Neural cell (in vitro differentiated cells): ENCODE results near the gene UNC13B.

Source experiments
- EP300 ChIP-seq: fragments of 450-650 bp; conservative IDR thresholded peaks from 2 replicates; pipeline ENCODE4 v1.6.1; 2014; ENCODE audit warnings: antibody characterized with exemption, mild to moderate bottlenecking, moderate library complexity; ENCODE audit not compliant: poor library complexity, severe bottlenecking
- EZH2 ChIP-seq: fragments of 200-600, 300-800 bp; shearing (Covaris generic), sonication (generic); IDR thresholded peaks from 2 replicates; pipeline ENCODE4 v1.6.1; 2014; ENCODE audit warnings: antibody characterized with exemption, low read length, borderline replicate concordance, mild to moderate bottlenecking; ENCODE audit not compliant: insufficient read depth, poor library complexity, severe bottlenecking
- MXI1 ChIP-seq: fragments of 450-650 bp; conservative IDR thresholded peaks from 2 replicates; pipeline ENCODE4 v1.6.1; 2014; ENCODE audit warnings: antibody characterized with exemption, mild to moderate bottlenecking; ENCODE audit not compliant: poor library complexity, severe bottlenecking
- POLR2AphosphoS5 ChIP-seq: IDR thresholded peaks from 2 replicates; pipeline ENCODE4 v1.6.1; 2012
- RAD21 ChIP-seq: fragments of 450-650 bp; conservative IDR thresholded peaks from 2 replicates; pipeline ENCODE4 v1.6.1; 2014; ENCODE audit warnings: antibody characterized with exemption, mild to moderate bottlenecking, moderate library complexity
- SMC3 ChIP-seq: fragments of 450-650 bp; conservative IDR thresholded peaks from 2 replicates; pipeline ENCODE4 v1.6.1; 2014; ENCODE audit warnings: antibody characterized with exemption, mild to moderate bottlenecking, moderate library complexity; ENCODE audit not compliant: poor library complexity
- TAF1 ChIP-seq: IDR thresholded peaks from 2 replicates; pipeline ENCODE4 v1.6.1; 2012; ENCODE audit warnings: low read depth
- TF ChIP-seq, protein P1 (sequence below): fragments of 450-650 bp; IDR thresholded peaks from 2 replicates; pipeline ENCODE4 v1.5.1; 2014; ENCODE audit warnings: antibody characterized with exemption, mild to moderate bottlenecking, moderate library complexity; ENCODE audit not compliant: poor library complexity, severe bottlenecking

DNA sequence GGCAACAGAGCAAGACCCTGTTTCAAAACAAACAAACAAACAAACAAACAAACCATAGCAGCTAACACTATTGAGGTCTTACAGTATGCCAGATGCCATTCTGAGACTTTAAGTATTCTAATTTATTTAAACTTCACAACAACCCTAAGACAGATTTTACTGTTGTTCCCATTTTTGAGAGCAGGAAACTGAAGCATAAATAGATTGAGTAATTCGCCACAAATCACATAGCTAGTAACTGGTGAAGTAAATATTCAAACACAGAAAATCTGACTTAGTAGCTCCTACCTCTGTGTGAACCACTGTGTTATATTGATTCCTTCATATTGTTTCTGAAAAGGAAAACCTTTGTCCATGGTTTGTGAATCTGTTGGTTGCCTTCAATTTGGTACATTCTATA lies 98.4 kb downstream of the UNC13B start:
- TF ChIP-seq, protein P1, sequence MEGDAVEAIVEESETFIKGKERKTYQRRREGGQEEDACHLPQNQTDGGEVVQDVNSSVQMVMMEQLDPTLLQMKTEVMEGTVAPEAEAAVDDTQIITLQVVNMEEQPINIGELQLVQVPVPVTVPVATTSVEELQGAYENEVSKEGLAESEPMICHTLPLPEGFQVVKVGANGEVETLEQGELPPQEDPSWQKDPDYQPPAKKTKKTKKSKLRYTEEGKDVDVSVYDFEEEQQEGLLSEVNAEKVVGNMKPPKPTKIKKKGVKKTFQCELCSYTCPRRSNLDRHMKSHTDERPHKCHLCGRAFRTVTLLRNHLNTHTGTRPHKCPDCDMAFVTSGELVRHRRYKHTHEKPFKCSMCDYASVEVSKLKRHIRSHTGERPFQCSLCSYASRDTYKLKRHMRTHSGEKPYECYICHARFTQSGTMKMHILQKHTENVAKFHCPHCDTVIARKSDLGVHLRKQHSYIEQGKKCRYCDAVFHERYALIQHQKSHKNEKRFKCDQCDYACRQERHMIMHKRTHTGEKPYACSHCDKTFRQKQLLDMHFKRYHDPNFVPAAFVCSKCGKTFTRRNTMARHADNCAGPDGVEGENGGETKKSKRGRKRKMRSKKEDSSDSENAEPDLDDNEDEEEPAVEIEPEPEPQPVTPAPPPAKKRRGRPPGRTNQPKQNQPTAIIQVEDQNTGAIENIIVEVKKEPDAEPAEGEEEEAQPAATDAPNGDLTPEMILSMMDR: no peak
- TF ChIP-seq TAF1 (no peak), POLR2AphosphoS5 (no peak), EZH2 (no peak), EP300 (no peak), RAD21 (no peak), MXI1 (no peak), SMC3 (no peak)
